HG02623 (cell line): ENCODE data around the gene SEC22C.
"Not testable (repeated sequence)": the region's sequence is repeated elsewhere in the genome, so short reads cannot be mapped to it uniquely, and the experiment has no call there.

ENCODE experiments used
- ATAC-seq: cut with Tn5 transposase; IDR thresholded peaks from one replicate; pipeline ENCODE4 v1.9.1; 2021; ENCODE audit warnings: moderate library complexity; ENCODE audit not compliant: unreplicated experiment

Gene SEC22C

GRCh38 chr3:42581709-42582473 is at the start of gene SEC22C:
Gene SEC22C, minus strand, starts transcription at chr3:42581967. Its CDS starts 12,921 bp downstream, at chr3:42569046.
- peak; percentile 90 for ATAC-seq

- ATAC-seq: no peak
Measured at GRCh38 chr3:42613462-42613861, 31.7 kb upstream of the SEC22C start.

- ATAC-seq: peak; percentile 66
Measured at GRCh38 chr3:42612928-42613327, 31.2 kb upstream of the SEC22C start.

- ATAC-seq: no peak
Measured at GRCh38 chr3:42612217-42612616, 30.4 kb upstream of the SEC22C start.

- no peak for ATAC-seq
Measured at GRCh38 chr3:42610976-42611375, 29.2 kb upstream of the SEC22C start.

GRCh38 chr3:42608581-42608980 is 26.8 kb upstream of the SEC22C start:
- ATAC-seq: no peak

- ATAC-seq: no peak
Measured at GRCh38 chr3:42605546-42606173, 23.9 kb upstream of the SEC22C start.

GRCh38 chr3:42602961-42603360 is 21.2 kb upstream of the SEC22C start:
- ATAC-seq: no peak

- ATAC-seq: no peak
Measured at GRCh38 chr3:42601896-42602581, 20.3 kb upstream of the SEC22C start.

GRCh38 chr3:42600958-42601675 is 19.4 kb upstream of the SEC22C start:
- peak; percentile 24 for ATAC-seq

- peak; percentile 85 for ATAC-seq
Measured at GRCh38 chr3:42600111-42600957, 18.6 kb upstream of the SEC22C start, which contains the start of gene NKTR. Gene NKTR, plus strand, starts transcription at chr3:42600686. Its CDS starts 321 bp downstream, at chr3:42601007.

- ATAC-seq: not testable (repeated sequence)
Measured at GRCh38 chr3:42597098-42597497, 15.3 kb upstream of the SEC22C start.

GRCh38 chr3:42595682-42596081 is 13.9 kb upstream of the SEC22C start:
- ATAC-seq: no peak

- no peak for ATAC-seq
Measured at GRCh38 chr3:42593635-42594034, 11.9 kb upstream of the SEC22C start.

- ATAC-seq: no peak
Measured at GRCh38 chr3:42591811-42592210, 10.0 kb upstream of the SEC22C start.

- no peak for ATAC-seq
Measured at GRCh38 chr3:42590989-42591756, 9.4 kb upstream of the SEC22C start.

- ATAC-seq: no peak
Measured at GRCh38 chr3:42589382-42590109, 7.8 kb upstream of the SEC22C start.

- ATAC-seq: no peak
Measured at GRCh38 chr3:42588625-42589024, 6.9 kb upstream of the SEC22C start.
